Muscle layer of duodenum (tissue), 2 donors: ENCODE results near the gene FCGR1A.
A peak's percentile ranks its signal among the peaks of the same experiment; 100 is the strongest.
"Not testable (repeated sequence)": the region's sequence is repeated elsewhere in the genome, so short reads cannot be mapped to it uniquely, and the experiment has no call there.

ENCODE experiments used
- H3K27ac ChIP-seq: one replicate; pipeline ENCODE4 v1.7.0; 2013; ENCODE audit warnings: mild to moderate bottlenecking, low read length
- H3K27me3 ChIP-seq: one replicate; pipeline ENCODE4 v1.7.0; 2013; ENCODE audit warnings: low read depth, mild to moderate bottlenecking, control low read depth, low read length
- H3K36me3 ChIP-seq, 2 donors: one replicate each; pipeline ENCODE4 v1.7.0; 2013; ENCODE audit warnings: low read length in 2 of 2, control low read depth in 1 of 2, mild to moderate bottlenecking in 1 of 2; ENCODE audit not compliant: insufficient read depth in 2 of 2, control insufficient read depth in 1 of 2
- H3K4me1 ChIP-seq, 2 donors: one replicate each; pipeline ENCODE4 v1.7.0; 2013; ENCODE audit warnings: low read length in 2 of 2, mild to moderate bottlenecking in 2 of 2, control low read depth in 1 of 2, moderate library complexity in 1 of 2; ENCODE audit not compliant: insufficient read depth in 2 of 2, control insufficient read depth in 1 of 2
- H3K4me3 ChIP-seq, 2 donors: one replicate each; pipeline ENCODE4 v1.7.0; 2013; ENCODE audit warnings: low read length in 2 of 2, low read depth in 1 of 2, mild to moderate bottlenecking in 1 of 2
- H3K9me3 ChIP-seq, 2 donors: one replicate each; pipeline ENCODE4 v1.7.0; 2013; ENCODE audit warnings: low read length in 2 of 2, control low read depth in 1 of 2, mild to moderate bottlenecking in 1 of 2; ENCODE audit not compliant: control insufficient read depth in 1 of 2
- donor health status: healthy.

FCGR1A gene

DNA sequence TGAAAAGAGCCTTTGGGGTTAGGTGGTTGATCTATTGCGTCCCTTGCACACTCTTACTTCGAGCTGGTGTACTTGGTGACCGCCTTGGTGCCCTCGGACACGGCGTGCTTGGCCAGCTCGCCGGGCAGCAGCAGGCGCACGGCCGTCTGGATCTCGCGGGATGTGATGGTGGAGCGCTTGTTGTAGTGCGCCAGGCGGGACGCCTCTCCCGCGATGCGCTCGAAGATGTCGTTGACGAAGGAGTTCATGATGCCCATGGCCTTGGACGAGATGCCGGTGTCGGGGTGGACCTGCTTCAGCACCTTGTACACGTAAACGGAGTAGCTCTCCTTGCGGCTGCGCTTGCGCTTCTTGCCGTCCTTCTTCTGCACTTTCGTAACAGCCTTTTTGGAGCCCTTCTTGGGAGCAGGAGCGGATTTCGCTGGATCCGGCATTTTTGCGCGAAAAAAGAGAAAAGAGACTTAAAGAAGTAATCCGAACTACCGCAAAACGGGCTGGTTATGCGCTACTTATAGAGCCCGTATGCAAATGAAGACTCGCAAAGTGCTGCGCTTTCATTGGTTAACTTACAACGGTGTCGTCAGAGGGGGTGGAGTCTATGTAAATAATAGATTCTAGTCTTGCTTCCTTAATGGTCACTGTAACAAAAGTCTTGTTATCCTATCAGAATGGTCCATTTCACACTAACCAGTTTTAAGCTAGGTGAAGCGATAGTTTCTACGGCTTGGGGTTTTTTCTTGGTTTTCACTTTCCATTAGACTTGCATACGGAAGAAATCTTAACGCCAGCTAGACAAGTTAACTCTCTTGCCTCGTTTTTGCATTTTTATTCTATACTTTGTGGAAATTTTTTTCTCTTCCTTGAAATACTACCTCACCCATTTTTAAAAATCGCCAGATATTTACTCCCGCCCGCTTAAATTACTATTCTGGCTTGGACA is 29.7 kb downstream of the FCGR1A start:
- Histone ChIP-seq H3K27ac (peak overlapping the region; percentile 51), H3K4me3 (peak overlapping the region; percentile 42 to 53)
- not testable (repeated sequence) for H3K4me1 ChIP-seq

GRCh38 chr1:149812893-149813801 is 30.7 kb downstream of the FCGR1A start:
- not testable (repeated sequence) for H3K4me1 ChIP-seq, H3K36me3 ChIP-seq, H3K9me3 ChIP-seq, H3K27me3 ChIP-seq
- H3K4me3 ChIP-seq = peak overlapping the region in 1 of 2 donors; percentile 53
- H3K27ac ChIP-seq = peak overlapping the region; percentile 51

More for the DNA sequence above, 29.7 kb downstream of the FCGR1A start:
- not testable (repeated sequence) for H3K27me3 ChIP-seq, H3K36me3 ChIP-seq, H3K9me3 ChIP-seq

- not testable (repeated sequence) for H3K27me3 ChIP-seq, H3K27ac ChIP-seq, H3K9me3 ChIP-seq, H3K36me3 ChIP-seq, H3K4me1 ChIP-seq, H3K4me3 ChIP-seq
Measured at GRCh38 chr1:149820387-149820786, 37.9 kb downstream of the FCGR1A start.

DNA sequence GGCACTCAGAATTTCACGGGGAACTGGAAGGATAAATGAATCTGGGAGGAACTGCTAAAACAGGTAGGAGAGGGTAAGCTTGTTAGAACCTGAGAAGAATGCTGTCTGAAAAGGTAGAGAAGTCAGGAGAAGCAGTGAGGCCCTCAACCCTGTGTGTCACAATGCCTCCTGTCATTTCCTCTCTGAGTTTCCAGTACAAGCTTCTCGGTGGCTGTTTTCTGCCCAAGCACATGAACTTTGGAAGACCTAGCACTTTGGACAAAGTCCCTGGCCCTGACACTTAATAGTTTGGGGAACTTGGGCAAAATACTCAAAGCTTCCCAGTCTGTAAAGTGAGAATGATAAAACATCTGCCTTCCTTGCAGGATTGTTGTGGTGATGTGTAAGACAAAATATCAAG is 44.1 kb downstream of the FCGR1A start:
- not testable (repeated sequence) for H3K27ac ChIP-seq, H3K36me3 ChIP-seq

GRCh38 chr1:149831764-149832315 is 49.3 kb downstream of the FCGR1A start:
- not testable (repeated sequence) for H3K27me3 ChIP-seq, H3K27ac ChIP-seq, H3K36me3 ChIP-seq, H3K4me1 ChIP-seq, H3K4me3 ChIP-seq, H3K9me3 ChIP-seq

More for the DNA sequence above, 44.1 kb downstream of the FCGR1A start:
- H3K27me3 ChIP-seq, H3K4me3 ChIP-seq, H3K4me1 ChIP-seq, H3K9me3 ChIP-seq: not testable (repeated sequence)

DNA sequence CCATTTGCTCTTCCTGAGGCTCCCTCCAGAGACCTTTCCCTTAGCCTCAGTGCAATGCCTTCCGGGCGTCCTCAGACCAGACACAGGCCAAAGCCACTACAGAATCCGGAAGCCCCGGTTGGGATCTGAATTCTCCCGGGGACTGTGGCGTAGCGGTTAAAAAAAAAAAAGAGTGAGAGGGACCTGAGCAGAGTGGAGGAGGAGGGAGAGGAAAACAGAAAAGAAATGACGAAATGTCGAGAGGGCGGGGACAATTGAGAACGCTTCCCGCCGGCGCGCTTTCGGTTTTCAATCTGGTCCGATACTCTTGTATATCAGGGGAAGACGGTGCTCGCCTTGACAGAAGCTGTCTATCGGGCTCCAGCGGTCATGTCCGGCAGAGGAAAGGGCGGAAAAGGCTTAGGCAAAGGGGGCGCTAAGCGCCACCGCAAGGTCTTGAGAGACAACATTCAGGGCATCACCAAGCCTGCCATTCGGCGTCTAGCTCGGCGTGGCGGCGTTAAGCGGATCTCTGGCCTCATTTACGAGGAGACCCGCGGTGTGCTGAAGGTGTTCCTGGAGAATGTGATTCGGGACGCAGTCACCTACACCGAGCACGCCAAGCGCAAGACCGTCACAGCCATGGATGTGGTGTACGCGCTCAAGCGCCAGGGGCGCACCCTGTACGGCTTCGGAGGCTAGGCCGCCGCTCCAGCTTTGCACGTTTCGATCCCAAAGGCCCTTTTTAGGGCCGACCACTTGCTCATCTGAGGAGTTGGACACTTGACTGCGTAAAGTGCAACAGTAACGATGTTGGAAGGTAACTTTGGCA is 50.0 kb downstream of the FCGR1A start:
- not testable (repeated sequence) for H3K27me3 ChIP-seq, H3K4me1 ChIP-seq, H3K4me3 ChIP-seq, H3K36me3 ChIP-seq, H3K9me3 ChIP-seq, H3K27ac ChIP-seq

DNA sequence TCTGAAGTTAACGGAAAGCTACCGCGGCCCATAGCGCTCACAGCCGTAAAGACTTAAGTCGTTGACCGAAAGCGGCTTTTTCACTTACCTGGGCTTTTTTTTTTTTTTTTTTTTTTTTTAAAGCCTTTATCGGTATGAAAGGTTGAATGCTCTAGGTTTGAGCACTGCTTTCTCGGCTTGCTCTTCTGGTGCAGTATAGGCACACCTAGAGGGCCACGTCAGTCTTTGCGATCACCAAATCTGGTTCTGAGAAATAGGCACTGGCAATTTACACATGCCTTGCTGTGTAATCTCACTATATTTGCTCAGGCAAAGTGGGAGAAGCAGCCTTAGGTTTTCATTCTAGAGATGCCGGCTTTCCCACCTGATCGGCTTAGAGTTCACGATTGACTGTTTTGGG is 50.6 kb downstream of the FCGR1A start:
- not testable (repeated sequence) for H3K36me3 ChIP-seq, H3K9me3 ChIP-seq, H3K27me3 ChIP-seq, H3K4me3 ChIP-seq, H3K27ac ChIP-seq, H3K4me1 ChIP-seq

DNA sequence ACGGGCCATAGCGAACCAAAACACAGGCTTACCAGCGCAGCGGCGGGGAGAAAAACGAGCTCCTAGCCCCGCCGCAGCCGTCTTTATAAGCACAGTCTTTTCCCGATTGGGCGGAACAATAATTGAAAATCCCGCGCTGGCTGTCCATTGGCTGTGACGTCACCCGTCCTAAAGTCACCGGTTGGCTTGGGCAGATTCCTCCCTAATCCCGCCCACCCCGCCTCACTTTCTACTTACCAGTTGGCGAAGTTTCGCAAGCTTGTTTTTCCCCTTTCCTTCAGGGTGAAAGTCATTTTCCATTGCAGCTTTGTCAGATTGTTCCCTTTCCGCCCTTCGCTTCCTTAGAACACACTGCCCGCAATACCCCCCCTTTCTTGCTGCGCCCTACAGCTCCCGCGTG is 58.7 kb downstream of the FCGR1A start:
- not testable (repeated sequence) for H3K9me3 ChIP-seq, H3K36me3 ChIP-seq, H3K27me3 ChIP-seq, H3K4me3 ChIP-seq, H3K27ac ChIP-seq
- H3K4me1 ChIP-seq = peaks cover 13 to 19% of the 10 kb centered on the region in 2 donors
